ENCODE measurements around the gene BANF2.
"Not testable (repeated sequence)": the region's sequence is repeated elsewhere in the genome, so short reads cannot be mapped to it uniquely, and the experiment has no call there.

The BANF2 gene

DNA sequence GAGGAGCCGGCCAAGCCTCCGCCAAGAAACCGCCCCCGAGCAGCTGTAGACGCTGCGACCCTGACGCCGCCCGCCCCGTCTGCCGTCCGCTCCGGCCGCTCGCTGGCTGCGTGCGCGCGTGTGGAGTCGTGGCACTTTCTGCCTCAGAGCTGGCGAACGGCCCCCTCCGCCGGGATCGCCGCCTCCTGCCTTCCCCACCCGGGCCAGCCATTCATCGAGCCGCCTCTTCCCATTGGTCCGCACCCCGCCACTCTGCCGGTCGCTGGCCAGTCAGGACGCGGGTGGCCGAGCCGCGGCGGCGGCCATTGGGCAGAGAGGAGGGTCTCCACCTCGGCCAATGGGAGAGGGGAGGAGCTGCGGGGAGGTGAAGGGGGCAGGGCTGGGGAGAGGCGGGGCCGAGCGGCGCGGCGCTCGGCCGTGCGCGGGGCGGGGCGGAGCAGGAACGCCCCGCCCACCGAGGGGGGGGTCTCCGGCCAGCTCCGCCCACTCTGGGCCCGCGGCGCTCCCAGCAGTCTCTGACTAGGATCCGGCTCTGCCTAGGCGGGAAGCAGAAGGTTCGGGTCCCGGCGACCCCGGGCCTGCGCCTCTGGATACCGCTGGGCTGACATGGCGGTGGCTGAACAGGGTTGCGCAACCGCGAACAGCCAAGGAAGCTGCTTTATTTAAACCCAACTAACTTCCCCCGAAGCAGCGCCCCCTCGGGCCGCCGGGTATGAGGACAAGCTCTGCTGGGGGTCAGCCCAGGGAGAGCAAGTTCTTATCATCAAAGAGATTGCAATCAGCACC lies 17.5 kb upstream of the BANF2 start, which contains the start of gene RRBP1:
Gene RRBP1, minus strand, starts transcription at position 140 of the 786 bp plus-strand sequence. CDS start 21,735 bp downstream, outside the sequence.
- no peak for FAIRE-seq

DNA sequence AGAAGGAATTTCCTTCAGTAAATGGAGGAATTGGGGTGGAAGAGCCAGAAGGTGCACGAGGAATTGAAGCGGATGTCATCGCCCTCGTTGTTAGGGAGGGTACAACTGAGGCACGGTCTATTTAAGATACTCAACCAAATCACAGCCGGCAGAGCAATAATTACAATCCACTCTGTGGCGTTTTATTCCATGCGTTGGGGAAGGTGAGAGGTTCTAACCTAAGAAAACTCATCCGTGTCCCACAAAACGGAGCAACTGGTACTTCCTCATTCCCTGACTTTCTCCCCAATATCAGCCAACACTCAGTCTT lies 16.9 kb upstream of the BANF2 start:
- no peak for DNase-seq (ENCODE audit: low spot score)
- no peak for FAIRE-seq

More for the DNA sequence above, 17.5 kb upstream of the BANF2 start, which contains the start of gene RRBP1:
- DNase-seq (ENCODE audit: low spot score): peak; percentile 90

DNA sequence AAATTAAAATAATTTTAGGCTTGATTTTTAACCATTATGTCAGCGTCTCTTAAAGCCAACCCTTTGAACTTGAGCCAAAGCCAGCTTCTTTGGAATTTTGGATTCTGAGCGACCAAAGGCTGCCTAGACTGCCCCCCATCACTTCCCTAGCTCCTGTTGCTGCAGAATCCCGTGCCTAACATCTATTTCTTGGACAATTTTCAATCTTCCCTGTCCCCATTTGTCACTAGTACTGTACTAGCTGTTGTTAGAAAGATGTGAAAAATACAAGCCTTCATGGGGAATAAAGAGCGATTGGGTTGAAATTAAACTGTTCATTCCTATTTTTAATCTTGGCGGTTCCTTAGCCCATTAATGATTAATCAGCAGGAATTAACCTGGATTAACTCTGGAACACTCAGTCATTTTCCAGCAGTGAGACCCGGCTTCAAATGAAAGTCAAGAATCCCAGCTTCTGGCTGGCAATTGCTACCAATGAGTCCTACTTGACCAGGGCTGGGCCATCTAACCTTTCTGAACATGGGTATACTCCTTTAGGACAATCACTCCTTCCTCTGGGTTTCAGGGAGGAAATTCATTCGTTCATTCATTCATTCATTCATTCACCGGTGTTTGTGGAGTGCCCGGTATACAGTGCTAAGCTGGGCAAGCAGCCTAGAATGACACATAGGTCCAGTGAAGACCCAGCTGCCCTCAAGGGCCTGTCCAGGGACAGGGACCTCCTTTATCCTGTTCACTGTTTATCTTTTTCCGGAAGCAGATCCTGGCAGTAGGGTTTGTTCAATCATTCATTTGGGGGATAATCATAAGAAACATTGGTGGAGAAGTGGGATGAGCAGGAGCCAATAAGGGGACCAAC lies 16.3 kb upstream of the BANF2 start:
- DNase-seq (ENCODE audit: low spot score) (no peak), FAIRE-seq (no peak)

DNA sequence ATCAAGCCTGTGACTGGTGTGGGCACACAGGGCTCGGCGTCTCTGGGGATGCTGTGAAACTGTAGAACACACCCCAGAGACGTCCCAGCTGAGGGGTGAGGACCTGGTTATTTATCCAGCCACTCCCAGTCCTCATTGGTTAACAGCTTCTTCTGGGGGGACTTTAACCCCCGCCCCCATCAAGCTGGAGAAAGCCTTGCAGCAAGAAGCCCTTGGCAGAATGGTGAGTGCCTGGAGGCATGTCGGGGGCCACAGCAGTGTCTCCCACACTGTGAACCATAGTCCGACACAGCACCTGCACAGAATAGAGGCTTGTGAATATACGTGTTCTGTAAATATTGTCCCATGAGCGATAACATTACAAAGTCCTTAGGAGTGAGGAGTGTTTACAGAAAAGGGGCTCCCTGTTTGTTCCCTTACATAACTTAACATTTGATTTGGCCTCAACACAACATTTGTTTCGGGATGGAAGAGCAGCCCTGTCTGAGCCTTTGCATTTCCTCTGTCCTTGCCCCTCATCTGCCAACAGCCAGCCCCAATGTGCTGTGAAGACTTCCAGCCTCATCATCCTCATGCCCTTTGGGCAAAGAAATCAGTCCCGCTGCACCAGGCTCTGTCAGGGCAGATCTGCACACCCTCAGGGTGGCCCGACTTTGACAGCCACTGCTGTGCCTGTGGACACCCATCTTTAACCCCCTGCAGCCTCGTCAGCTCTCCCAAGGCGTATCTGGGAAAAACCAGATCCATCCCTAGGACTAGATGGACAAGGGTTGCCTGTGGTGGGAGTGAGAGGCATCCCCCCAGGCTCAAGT lies 15.5 kb upstream of the BANF2 start:
- no peak for FAIRE-seq
- no peak for DNase-seq (ENCODE audit: low spot score)

DNA sequence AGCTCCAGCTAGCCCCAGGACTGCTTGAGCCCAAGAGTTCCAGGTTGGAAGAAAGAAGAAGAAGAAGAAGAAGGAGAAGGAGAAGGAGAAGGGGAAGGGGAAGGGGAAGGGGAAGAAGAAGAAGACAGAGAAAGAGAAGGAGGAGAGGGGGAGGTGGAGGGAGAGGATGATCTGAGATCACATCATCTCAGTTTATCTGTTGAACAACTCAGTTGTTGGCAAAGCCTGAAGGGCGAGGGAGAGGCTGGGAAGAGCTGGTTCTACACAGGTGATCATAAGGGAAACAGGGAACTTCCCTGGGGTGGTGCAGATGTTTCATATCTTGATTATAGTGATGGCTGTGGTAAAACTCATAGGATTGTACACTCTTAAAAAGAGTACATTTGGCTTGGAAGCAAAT lies 14.6 kb upstream of the BANF2 start:
- FAIRE-seq (no peak), DNase-seq (ENCODE audit: low spot score) (no peak)

DNA sequence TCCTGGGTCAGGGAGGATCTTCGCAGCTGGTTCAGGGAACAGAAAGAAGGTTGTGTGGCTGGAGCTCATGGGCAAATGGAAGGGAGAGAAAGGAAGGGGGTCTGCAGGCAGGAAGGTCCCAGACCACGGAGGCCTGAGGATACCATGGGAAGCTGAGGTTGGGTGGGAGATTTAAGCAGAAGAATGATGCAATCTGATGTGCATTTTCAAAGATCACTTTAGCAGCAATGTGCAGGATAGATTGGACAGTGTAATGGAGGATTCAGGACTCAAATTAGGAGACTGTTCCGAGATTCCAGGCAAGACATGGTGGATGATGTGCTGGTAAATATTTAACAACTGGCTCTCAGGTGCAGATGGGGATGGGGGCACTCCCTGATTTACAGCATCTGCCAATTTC lies 12.0 kb upstream of the BANF2 start:
- FAIRE-seq (no peak), DNase-seq (ENCODE audit: low spot score) (no peak)

DNA sequence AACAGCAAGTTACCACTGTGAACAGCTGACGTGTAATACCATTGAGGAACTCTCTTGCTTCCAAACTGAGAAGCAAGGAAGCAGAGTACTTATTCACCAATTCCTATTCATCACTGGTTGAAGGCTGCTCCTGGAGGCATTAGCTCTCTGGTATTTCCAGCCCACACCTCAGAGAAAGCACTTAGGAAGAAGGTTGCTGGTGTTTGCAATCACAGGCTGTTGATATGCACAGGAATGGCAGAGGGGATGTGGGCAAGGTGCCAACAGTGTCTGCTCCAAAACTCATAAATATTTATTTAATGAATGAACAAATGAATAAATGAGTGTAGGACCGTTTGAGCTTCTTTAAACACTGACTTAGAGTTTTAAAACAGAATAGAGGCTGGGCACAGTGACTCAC lies 10.8 kb upstream of the BANF2 start:
- DNase-seq (ENCODE audit: low spot score) (no peak), FAIRE-seq (no peak)

DNA sequence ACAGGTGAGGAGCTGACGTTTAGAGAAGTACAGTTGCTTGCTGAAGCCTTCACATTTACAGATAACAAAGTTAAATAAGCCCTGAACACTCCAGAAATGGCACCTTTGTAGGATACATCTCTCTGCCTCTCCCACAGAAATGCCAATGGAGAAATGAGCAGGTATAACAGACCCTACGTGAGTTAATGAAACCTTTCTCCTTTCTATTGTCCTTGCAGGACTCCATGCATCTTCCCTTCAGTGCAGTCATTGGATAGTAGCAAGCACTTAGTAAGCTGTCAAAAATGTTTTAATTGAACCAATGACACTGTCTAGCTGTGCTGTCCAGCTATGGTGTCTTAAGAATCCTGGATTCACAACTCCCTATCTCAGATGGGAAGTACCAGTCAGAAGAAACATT lies 9.6 kb upstream of the BANF2 start:
- no peak for FAIRE-seq

DNA sequence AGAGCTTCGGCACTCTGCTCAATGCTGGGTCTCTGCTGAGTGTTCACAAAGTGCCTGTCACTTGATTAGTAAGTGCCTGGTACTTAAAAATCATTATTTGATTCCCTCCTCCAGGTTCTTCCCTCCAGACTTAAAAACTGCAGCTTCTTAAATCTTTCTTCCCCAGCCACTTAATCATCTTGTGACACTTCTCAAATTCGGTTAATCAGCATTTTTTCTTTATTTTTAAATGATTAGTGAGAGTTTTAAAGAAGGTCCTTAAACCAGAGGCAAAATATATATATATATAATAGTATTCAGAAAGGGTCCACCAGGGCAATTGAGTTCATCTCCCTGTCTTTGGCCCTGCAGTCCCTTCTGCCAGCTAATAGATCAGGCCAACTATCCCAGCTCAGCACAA lies 8.0 kb upstream of the BANF2 start:
- DNase-seq (ENCODE audit: low spot score) (no peak), FAIRE-seq (no peak)

More for the DNA sequence above, 9.6 kb upstream of the BANF2 start:
- no peak for DNase-seq (ENCODE audit: low spot score)

DNA sequence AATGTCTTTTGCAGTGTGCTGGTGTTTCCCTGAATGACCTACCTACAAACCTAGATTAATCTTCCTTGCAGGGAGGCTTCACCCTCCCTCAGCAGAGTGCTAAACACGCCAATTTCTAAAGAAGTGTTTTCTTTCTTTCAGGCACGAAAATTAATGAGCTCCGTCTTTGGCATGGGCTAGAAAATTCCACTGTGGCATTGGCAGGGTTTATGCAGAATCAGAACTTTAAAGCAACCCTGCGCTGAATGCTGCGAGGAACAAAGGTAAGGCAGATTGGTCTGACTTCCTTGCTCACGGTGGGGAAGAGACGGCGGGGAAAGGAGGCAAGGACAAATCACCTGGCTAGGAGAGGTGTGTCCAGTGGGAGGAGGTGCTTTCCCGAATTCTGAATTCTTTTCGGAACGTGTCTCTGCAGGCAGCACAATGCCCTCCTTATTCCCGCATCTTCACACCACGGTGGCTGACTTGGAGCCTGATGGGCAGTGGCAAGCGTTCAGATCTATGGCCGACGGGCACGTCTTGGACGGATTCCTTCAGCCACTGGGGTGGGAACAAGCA lies 6.2 kb upstream of the BANF2 start:
- DNase-seq (ENCODE audit: low spot score): no peak
- FAIRE-seq: no peak

DNA sequence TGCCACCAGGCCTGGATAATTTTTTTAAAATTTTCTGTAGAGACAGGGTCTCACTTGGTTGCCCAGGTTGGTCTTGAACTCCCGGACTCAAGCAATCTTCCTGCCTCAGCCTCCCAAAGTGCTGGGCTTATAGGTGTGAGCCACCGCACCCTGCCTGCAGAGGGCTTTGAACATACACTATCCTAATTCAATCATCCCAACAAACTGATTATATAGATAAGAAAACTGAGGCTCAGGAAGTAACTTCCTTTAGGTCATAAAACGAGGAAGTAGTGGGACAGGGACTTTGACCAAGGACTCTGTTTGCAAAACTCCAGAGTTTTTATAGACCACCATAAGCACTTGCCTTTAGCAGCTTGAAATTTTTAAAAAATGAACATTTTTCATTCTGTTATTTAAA lies 5.0 kb upstream of the BANF2 start:
- FAIRE-seq: no peak
- no peak for DNase-seq (ENCODE audit: low spot score)

DNA sequence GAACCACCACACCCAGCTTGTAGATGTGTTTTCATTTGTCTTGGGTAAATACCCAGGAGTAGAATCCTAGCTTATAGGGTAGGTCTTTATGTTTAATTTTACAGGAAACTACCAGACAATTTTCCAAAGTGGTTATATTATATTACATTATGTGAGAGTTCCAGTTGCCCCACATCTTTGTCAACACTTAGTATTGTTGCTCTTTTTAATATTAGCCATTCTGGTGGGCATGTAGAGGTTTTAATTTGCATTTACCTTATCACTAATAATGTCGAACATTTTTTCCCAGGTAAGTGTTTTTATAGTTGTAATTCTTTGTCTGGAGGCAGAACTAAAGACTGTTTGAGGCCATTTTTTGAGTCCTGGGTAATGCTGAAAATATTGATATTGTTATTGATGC lies 3.5 kb upstream of the BANF2 start:
- DNase-seq (ENCODE audit: low spot score) (no peak), FAIRE-seq (no peak)

DNA sequence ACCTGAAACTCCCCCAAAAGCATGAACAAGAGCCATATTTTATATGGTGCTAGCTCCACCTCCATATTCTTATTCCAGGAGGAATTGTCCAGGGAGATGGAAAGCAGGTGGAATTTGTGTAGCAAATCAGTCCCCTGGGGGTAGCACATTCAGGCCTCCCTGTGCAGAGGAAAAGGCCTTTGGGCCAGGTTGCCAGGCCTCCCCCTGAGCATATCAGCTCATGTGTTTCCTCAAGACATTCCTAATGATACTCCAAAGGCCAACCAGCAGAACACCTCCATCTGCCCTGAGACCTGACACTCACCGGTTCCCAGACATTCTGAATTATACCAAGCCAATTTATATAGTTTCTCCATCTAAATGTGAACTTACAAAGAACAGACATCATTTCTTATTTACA lies 2.6 kb upstream of the BANF2 start:
- no peak for FAIRE-seq
- no peak for DNase-seq (ENCODE audit: low spot score)

DNA sequence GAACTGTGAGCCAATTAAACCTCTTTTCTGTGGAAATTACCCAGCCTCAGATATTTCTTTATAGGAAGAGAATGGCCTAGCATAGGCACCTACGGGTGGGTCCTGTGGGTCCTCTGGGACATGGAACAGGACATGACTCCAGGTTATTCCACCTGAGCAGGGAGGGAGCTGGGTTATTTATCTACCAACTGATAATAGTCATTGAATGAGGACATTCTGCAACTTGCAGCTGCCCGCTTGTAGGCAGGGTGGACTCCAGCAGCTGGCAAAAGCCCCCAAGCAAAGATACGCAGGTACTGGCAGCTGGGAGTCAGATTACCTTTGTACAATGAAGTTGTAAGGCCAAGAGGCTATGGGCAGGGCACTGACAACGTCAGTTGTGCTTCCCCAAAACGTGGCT lies 1.4 kb upstream of the BANF2 start:
- FAIRE-seq: no peak

DNA sequence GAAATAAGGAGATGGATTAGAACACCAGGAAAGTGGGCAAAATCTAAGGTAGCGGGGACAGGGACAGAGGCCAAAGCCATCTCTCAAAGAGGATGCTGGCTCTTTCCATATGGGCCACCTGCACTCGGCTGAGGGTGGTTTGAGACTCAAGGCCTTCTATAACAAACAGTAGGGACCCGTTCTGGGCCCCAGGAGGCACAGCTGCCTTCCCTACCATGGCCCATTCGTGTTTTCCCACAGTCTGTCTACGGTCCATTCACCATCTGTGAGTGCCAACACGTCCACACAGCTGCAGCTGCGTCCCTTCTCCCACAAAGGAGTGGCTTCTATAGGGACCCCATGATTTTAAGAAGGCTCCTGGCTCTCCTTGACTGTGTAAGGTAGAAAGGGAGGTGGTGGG lies 871 bp downstream of the BANF2 start:
- no peak for FAIRE-seq
- no peak for DNase-seq (ENCODE audit: low spot score)

More for the DNA sequence above, 1.4 kb upstream of the BANF2 start:
- DNase-seq (ENCODE audit: low spot score): no peak

DNA sequence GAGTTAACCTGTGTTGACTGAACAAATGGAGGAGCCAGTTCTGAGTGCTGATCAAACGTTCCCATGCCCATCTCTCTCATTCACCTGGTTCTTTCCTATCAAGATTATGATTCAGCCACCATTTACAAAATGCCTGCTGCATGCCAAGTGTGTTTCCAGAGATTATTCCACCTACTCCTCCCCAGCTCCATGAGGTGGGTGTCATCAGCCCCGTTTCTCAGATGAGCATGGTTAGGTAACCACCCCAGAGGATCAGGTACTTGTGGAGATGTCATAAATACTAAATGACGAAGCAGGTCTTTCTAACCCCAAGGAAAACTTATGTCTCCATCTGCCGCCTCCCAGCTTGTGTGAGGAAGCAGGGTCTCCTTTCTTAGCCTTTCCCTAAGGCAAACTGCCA lies 2.1 kb downstream of the BANF2 start:
- DNase-seq (ENCODE audit: low spot score): no peak
- FAIRE-seq: no peak

DNA sequence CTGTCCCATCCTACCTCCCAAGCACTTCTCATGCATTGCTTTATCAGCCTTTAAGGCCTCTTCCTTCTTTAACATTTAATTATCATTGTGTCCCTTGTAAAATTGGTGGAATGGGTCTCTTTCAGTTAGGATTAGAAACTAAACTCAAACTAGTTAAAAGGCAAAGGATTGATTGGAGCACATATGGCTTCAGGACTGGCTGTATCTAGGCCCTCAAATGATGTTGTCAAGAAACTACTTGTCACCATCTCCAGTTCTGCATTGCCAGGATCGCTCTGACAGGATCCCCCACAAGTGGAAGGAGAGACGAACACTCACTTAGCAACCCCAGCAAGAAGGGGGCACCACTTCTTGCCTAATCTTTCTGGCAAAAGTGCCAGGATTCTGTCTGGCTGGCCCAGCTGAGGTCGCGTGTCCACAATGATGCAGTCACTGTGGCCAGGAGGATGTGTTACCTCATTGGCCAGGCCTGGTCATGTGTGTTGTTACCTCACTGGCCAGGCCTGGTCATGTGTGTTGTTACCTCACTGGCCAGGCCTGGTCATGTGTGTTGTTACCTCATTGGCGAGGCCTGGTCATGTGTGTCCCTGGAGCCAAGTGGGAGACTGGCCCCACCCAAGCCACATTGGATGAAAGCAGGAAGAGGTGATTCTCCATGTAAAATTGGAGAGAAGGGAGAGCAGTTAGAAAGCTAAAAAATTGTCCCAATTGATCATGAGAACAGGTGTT lies 5.0 kb downstream of the BANF2 start:
- no peak for DNase-seq (ENCODE audit: low spot score)
- FAIRE-seq: no peak

DNA sequence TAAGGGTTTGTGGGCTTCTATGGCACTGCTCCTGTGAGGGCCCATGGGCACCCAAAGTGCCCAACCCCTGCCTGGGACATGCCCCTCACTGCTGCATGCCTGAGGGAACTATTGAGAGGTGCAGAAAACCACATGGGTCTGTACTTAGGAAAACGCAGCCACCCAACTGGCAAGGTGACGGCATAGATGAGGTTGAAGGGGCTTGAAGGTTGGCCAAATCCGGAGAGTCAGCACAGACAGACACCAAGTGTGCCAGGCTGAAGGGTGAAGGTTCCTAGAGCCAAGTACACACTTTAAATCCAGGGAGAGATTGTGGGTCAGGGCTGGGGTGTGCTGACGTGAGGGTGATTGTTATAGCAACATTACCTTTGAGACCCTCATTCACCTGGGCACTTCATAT lies 6.2 kb downstream of the BANF2 start:
- DNase-seq (ENCODE audit: low spot score) (no peak), FAIRE-seq (no peak)

DNA sequence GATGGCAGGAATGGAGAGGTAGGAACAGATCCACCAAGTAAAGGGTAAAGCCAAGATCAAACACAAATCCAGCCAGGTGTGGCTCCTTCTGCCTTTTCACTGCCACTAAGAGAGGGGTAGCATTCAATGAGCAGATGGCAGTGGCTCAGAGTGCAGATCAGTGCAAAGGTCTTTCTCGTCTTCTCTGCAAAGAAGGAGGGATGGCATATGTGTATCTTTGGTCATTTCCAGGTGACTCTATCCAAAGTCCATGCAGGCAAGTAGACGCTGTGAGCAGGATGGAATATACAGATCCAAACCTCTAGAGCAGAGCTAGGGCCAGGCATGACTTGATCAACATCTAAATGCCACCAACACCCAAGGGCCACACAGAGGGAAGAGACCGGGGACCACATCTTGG lies 6.9 kb downstream of the BANF2 start:
- no peak for FAIRE-seq
- no peak for DNase-seq (ENCODE audit: low spot score)

DNA sequence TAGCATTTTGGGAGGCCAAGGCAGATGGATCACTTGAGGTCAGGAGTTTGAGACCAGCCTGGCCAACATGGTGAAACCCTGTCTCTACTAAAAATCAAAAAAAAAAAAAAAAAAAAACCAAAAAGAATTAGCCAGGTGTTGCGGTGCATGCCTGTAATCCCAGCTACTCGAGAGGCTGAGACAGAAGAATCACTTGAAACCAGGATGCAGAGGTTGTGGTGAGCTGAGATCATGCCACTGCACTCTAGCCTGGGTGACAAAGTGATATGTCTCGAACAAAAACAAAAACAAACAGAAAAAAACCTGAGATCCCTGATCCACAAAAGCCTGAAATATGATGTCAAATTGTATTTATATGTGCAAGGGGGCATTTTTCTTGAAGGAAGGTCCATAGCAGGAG lies 8.2 kb downstream of the BANF2 start:
- DNase-seq (ENCODE audit: low spot score); FAIRE-seq: not testable (repeated sequence)

Measured in RCC 7860 (cell line).